Glutamatergic neuron (in vitro differentiated cells): Measurements from ENCODE around the gene LACTB. TPM values are rescaled to one million over a fixed set of nuclear protein-coding genes. Genes with fewer than 3 reads are reported as not detected.
"Not testable (repeated sequence)": the region's sequence is repeated elsewhere in the genome, so short reads cannot be mapped to it uniquely, and the experiment has no call there.

Source experiments
- DNase-seq: peaks from one replicate; pipeline ENCODE4 v3.0.0; 2022
- H3K27ac Mint-ChIP-seq: one replicate; pipeline ENCODE4 v1.8.0; 2020; ENCODE audit warnings: mild to moderate bottlenecking, mixed read lengths, inconsistent platforms; ENCODE audit not compliant: unreplicated experiment
- H3K27me3 Mint-ChIP-seq: one replicate; pipeline ENCODE4 v1.8.0; 2020; ENCODE audit warnings: mild to moderate bottlenecking, moderate library complexity, mixed read lengths, inconsistent platforms; ENCODE audit not compliant: unreplicated experiment
- H3K36me3 Mint-ChIP-seq: one replicate; pipeline ENCODE4 v1.8.0; 2020; ENCODE audit warnings: mild to moderate bottlenecking, mixed read lengths, inconsistent platforms; ENCODE audit not compliant: unreplicated experiment
- H3K4me1 Mint-ChIP-seq: one replicate; pipeline ENCODE4 v1.8.0; 2020; ENCODE audit warnings: mild to moderate bottlenecking, low read depth, mixed read lengths, inconsistent platforms; ENCODE audit not compliant: unreplicated experiment
- H3K4me3 Mint-ChIP-seq: one replicate; pipeline ENCODE4 v1.8.0; 2020; ENCODE audit warnings: mild to moderate bottlenecking, mixed read lengths, inconsistent platforms; ENCODE audit not compliant: unreplicated experiment
- H3K9me3 Mint-ChIP-seq: one replicate; pipeline ENCODE4 v1.8.0; 2020; ENCODE audit warnings: mild to moderate bottlenecking, moderate library complexity, mixed read lengths, inconsistent platforms; ENCODE audit not compliant: unreplicated experiment
- CTCF ChIP-seq: fragments of 200-600 bp; sonication (generic); IDR thresholded peaks from one replicate; pipeline ENCODE4 v1.5.0; 2021; ENCODE audit not compliant: partially characterized antibody, unreplicated experiment
- total RNA-seq: library from RNA; stranded (reverse); fragmentation: NEBNext Ultra II Directional; extraction: Animal tissue kit (Norgen Biotek cat#: 25700); gene quantifications from one replicate; pipeline ENCODE4 v1.2.1, GENCODE V29; 2021; ENCODE audit not compliant: unreplicated experiment

Gene LACTB
- total RNA-seq, 1 donor from 2014 or later: 20.1 TPM

- Mint-ChIP-seq H3K4me1 (peaks cover 17% of the 10 kb centered on the region), H3K36me3 (no peaks in the 10 kb centered on the region), H3K4me3 (no peak overlapping the region), H3K27me3 (no peaks in the 10 kb centered on the region), H3K9me3 (no peaks in the 10 kb centered on the region), H3K27ac (no peak overlapping the region)
- peak; percentile 51 for TF ChIP-seq CTCF
- DNase-seq: peak; percentile 84
These were observed 28.0 kb upstream of the LACTB start for GRCh38 chr15:63093486-63094205.

GRCh38 chr15:63094495-63094931, 27.1 kb upstream of the LACTB start:
- Mint-ChIP-seq H3K27me3 (no peaks in the 10 kb centered on the region), H3K4me1 (peaks cover 10% of the 10 kb centered on the region), H3K4me3 (no peak overlapping the region), H3K27ac (no peak overlapping the region), H3K9me3 (no peaks in the 10 kb centered on the region), H3K36me3 (peaks cover 2% of the 10 kb centered on the region)
- DNase-seq: no peak
- no peak for TF ChIP-seq CTCF

GRCh38 chr15:63096178-63096577, 25.5 kb upstream of the LACTB start:
- H3K4me3 Mint-ChIP-seq: no peak overlapping the region
- H3K9me3 Mint-ChIP-seq: peaks cover 2% of the 10 kb centered on the region
- H3K4me1 Mint-ChIP-seq: peaks cover 6% of the 10 kb centered on the region
- peaks cover 5% of the 10 kb centered on the region for H3K36me3 Mint-ChIP-seq
- H3K27ac Mint-ChIP-seq: no peak overlapping the region
- no peak for DNase-seq
- TF ChIP-seq CTCF: no peak
- H3K27me3 Mint-ChIP-seq: no peaks in the 10 kb centered on the region

- not testable (repeated sequence) for H3K4me1 Mint-ChIP-seq, H3K9me3 Mint-ChIP-seq, H3K27me3 Mint-ChIP-seq, H3K4me3 Mint-ChIP-seq, DNase-seq, H3K27ac Mint-ChIP-seq, H3K36me3 Mint-ChIP-seq
These were observed 22.8 kb upstream of the LACTB start for GRCh38 chr15:63098901-63099300.

- H3K36me3 Mint-ChIP-seq, H3K9me3 Mint-ChIP-seq: not testable (repeated sequence)
These were observed 22.1 kb upstream of the LACTB start for GRCh38 chr15:63099581-63099980.

GRCh38 chr15:63103416-63103815, 18.2 kb upstream of the LACTB start:
- H3K9me3 Mint-ChIP-seq: peaks cover 3% of the 10 kb centered on the region
- H3K27me3 Mint-ChIP-seq: no peaks in the 10 kb centered on the region
- peaks cover 5% of the 10 kb centered on the region for H3K36me3 Mint-ChIP-seq
- H3K27ac Mint-ChIP-seq: no peak overlapping the region
- peaks cover 2% of the 10 kb centered on the region for H3K4me1 Mint-ChIP-seq
- DNase-seq: no peak
- no peak for TF ChIP-seq CTCF
- H3K4me3 Mint-ChIP-seq: no peak overlapping the region

More at GRCh38 chr15:63099581-63099980, 22.1 kb upstream of the LACTB start:
- not testable (repeated sequence) for H3K4me1 Mint-ChIP-seq, H3K27me3 Mint-ChIP-seq, DNase-seq, H3K4me3 Mint-ChIP-seq
- H3K27ac Mint-ChIP-seq: peak overlapping the region; percentile 79
